NCI-H446 (cell line): ENCODE results near the gene BCAN.

ENCODE experiments used
- DNase-seq, 2 experiments: peaks; one replicate each; lab custom pipeline; 2025; lab: John Stamatoyannopoulos, UW

Gene BCAN

GRCh38 chr1:156676114-156676819, 34.4 kb downstream of the BCAN start:
- DNase-seq, result no peak

- DNase-seq, result no peak
Measured at GRCh38 chr1:156676820-156677615, 35.1 kb downstream of the BCAN start, which contains the start of gene NES. Gene NES, minus strand, starts transcription at chr1:156677407. Its CDS starts 143 bp downstream, at chr1:156677264.

- peak; percentile 63 to 78 for DNase-seq
Measured at GRCh38 chr1:156677616-156678596, 36.0 kb downstream of the BCAN start.

GRCh38 chr1:156680056-156680455, 38.1 kb downstream of the BCAN start:
- DNase-seq, result no peak

- no peak for DNase-seq
Measured at GRCh38 chr1:156681196-156681960, 39.5 kb downstream of the BCAN start.

GRCh38 chr1:156682166-156682890, 40.4 kb downstream of the BCAN start:
- no peak for DNase-seq

- no peak for DNase-seq
Measured at GRCh38 chr1:156684227-156684782, 42.4 kb downstream of the BCAN start.

- peak; percentile 63 to 91 for DNase-seq
Measured at GRCh38 chr1:156689035-156689952, 47.4 kb downstream of the BCAN start.

- DNase-seq, result no peak
Measured at GRCh38 chr1:156689953-156690674, 48.2 kb downstream of the BCAN start.

- no peak for DNase-seq
Measured at GRCh38 chr1:156690675-156691036, 48.7 kb downstream of the BCAN start.

- DNase-seq, result no peak
Measured at GRCh38 chr1:156691191-156691590, 49.3 kb downstream of the BCAN start.

- no peak for DNase-seq
Measured at GRCh38 chr1:156691665-156692440, 49.9 kb downstream of the BCAN start.

- no peak for DNase-seq
Measured at GRCh38 chr1:156692441-156692924, 50.6 kb downstream of the BCAN start.

- no peak for DNase-seq
Measured at GRCh38 chr1:156692925-156693847, 51.3 kb downstream of the BCAN start.

GRCh38 chr1:156693848-156694689, 52.2 kb downstream of the BCAN start:
- DNase-seq, result no peak

- DNase-seq, result no peak
Measured at GRCh38 chr1:156694690-156694962, 52.7 kb downstream of the BCAN start.
